GM12878 (cell line): ENCODE data around the gene CFAP58. TPM values are rescaled to one million over a fixed set of nuclear protein-coding genes. Genes with fewer than 3 reads are reported as not detected.

Source experiments
- ATAC-seq: fragments of 200-7000 bp; cut with Tn5 transposase; 3 replicates; pipeline ENCODE4 v1.9.1; 2020; ENCODE audit warnings: mild to moderate bottlenecking, moderate library complexity
- BruUV-seq: library from RNA; stranded (reverse); fragments of 400-500 nt; replicated peaks from 2 replicates; lab custom pipeline; 2021; lab: Mats Ljungman, UMichigan
- CTCF ChIA-PET: fragments of 300-600 bp; sonication (Branson Sonifier 250); formaldehyde crosslinking; extraction: SDS; loops from one replicate; lab custom pipeline; 2021; ENCODE audit warnings: inconsistent platforms; lab: Yijun Ruan, JAX
- POLR2A ChIA-PET: fragments of 350-600 bp; formaldehyde crosslinking; extraction: SDS; loops from one replicate; lab custom pipeline; 2021; ENCODE audit warnings: inconsistent platforms; lab: Charles Lee
- RAD21 ChIA-PET: fragments of 300-600 bp; sonication (Branson Sonifier 250); formaldehyde crosslinking; loops from one replicate; lab custom pipeline; 2023; ENCODE audit warnings: antibody characterized with exemption; ENCODE audit not compliant: unreplicated experiment; lab: Charles Lee
- SMC1A ChIA-PET: fragments of 300-600 bp; sonication (Branson Sonifier 250); formaldehyde crosslinking; loops from one replicate; lab custom pipeline; 2023; ENCODE audit not compliant: unreplicated experiment, uncharacterized antibody; lab: Charles Lee
- DNase-seq: peaks from one replicate; pipeline ENCODE4 v3.0.0-alpha.2; 2011; ENCODE audit warnings: low read depth, low spot score
- FAIRE-seq: peaks from 3 replicates; lab custom pipeline; 2011; peaks lifted over from hg19 to GRCh38; lab: Jason Lieb, UNC
- H2AFZ ChIP-seq: 2 replicates; pipeline ENCODE4 v1.6.0; 2011; ENCODE audit warnings: low read depth, low read length, control low read depth; ENCODE audit not compliant: control insufficient read depth
- H3K27ac ChIP-seq: 2 replicates; pipeline ENCODE4 v1.5.1; 2011; ENCODE audit warnings: control low read depth; ENCODE audit not compliant: control insufficient read depth, insufficient read depth
- H3K27me3 ChIP-seq, 2 experiments: replicated peaks in 1 of 2; 2 replicates each; pipeline versions ENCODE4 v1.6.0 to v1.6.1; 2011; ENCODE audit warnings: low read length in 1 of 2; ENCODE audit not compliant: control insufficient read depth in 2 of 2, insufficient read depth in 2 of 2
- H3K36me3 ChIP-seq, 2 experiments: 2 replicates each; pipeline ENCODE4 v1.5.1; 2011; ENCODE audit warnings: low read length in 1 of 2; ENCODE audit not compliant: control insufficient read depth in 2 of 2, insufficient read depth in 2 of 2
- H3K4me1 ChIP-seq: 2 replicates; pipeline ENCODE4 v1.6.1; 2011; ENCODE audit warnings: mild to moderate bottlenecking, low read length, moderate library complexity, mixed read lengths; ENCODE audit not compliant: control insufficient read depth, insufficient read depth
- H3K4me2 ChIP-seq: 2 replicates; pipeline ENCODE4 v1.6.0; 2011; ENCODE audit warnings: control low read depth; ENCODE audit not compliant: control insufficient read depth, insufficient read depth
- H3K4me3 ChIP-seq: fragments of 200-600 bp; sonication (generic); 2 replicates; pipeline ENCODE4 v1.5.1; 2016
- H3K79me2 ChIP-seq: 2 replicates; pipeline ENCODE4 v1.6.0; 2011; ENCODE audit warnings: low read length; ENCODE audit not compliant: control insufficient read depth, insufficient read depth
- H3K9ac ChIP-seq: 2 replicates; pipeline ENCODE4 v1.8.0; 2011; ENCODE audit warnings: low read length, control low read depth, mixed read lengths; ENCODE audit not compliant: control insufficient read depth, insufficient read depth
- H3K9me3 ChIP-seq: replicated peaks from 3 replicates; pipeline ENCODE4 v1.5.1; 2011; ENCODE audit warnings: mild to moderate bottlenecking, low read length; ENCODE audit not compliant: control insufficient read depth, insufficient read depth
- H4K20me1 ChIP-seq: 2 replicates; pipeline ENCODE4 v1.6.0; 2011; ENCODE audit not compliant: control insufficient read depth, insufficient read depth
- BCLAF1 ChIP-seq: fragments of 450-650 bp; IDR thresholded peaks from 2 replicates; pipeline ENCODE4 v1.6.1; 2017; ENCODE audit warnings: antibody characterized with exemption, mild to moderate bottlenecking, moderate library complexity
- BHLHE40 ChIP-seq, 2 experiments: fragments of 450-650 bp in 1 of 2; IDR thresholded peaks; 2 replicates each; pipeline ENCODE4 v1.6.1; 2011 to 2017; ENCODE audit warnings: low read depth in 2 of 2, borderline replicate concordance in 1 of 2, improper control_type of control experiment in 1 of 2, low read length in 1 of 2, mild to moderate bottlenecking in 1 of 2
- ESRRA ChIP-seq: IDR thresholded peaks from 2 replicates; pipeline ENCODE4 v1.6.1; 2012; ENCODE audit warnings: mild to moderate bottlenecking, low read length, improper control_type of control experiment
- FOXM1 ChIP-seq: IDR thresholded peaks from 2 replicates; pipeline ENCODE4 v1.6.1; 2012; ENCODE audit warnings: low read depth, mild to moderate bottlenecking, inconsistent platforms, low read length, moderate library complexity
- HDAC2 ChIP-seq: fragments of 200-600 bp; sonication (generic); IDR thresholded peaks from 2 replicates; pipeline ENCODE4 v1.6.1; 2017
- IRF4 ChIP-seq: IDR thresholded peaks from 2 replicates; pipeline ENCODE4 v1.6.1; 2011; ENCODE audit warnings: low read depth, low read length
- NRF1 ChIP-seq: conservative IDR thresholded peaks from 2 replicates; pipeline ENCODE4 v1.6.1; 2011; ENCODE audit warnings: mild to moderate bottlenecking, low read depth, low read length, improper control_type of control experiment
- TCF12 ChIP-seq: IDR thresholded peaks from 2 replicates; pipeline ENCODE4 v1.6.1; 2011; ENCODE audit warnings: low read depth, mild to moderate bottlenecking, low read length
- TCF7 ChIP-seq: IDR thresholded peaks from 2 replicates; pipeline ENCODE4 v1.6.1; 2014; ENCODE audit warnings: antibody characterized with exemption, borderline replicate concordance
- WGBS: methylation state at CpG from one replicate; pipeline ENCODE4 v1.1.6; 2016; ENCODE audit warnings: low lambda C conversion rate; ENCODE audit not compliant: insufficient replicate concordance, insufficient coverage; ENCODE audit errors: missing lambda C conversion rate; 5-methylcytosine and 5-hydroxymethylcytosine counted together
- in situ Hi-C: fragments of 300-500 bp; cut with MboI; formaldehyde crosslinking; loops from 9 replicates; pipeline ENCODE4 v1.14.3; 2018; ENCODE audit warnings: mixed read lengths
- intact Hi-C: fragments of 100-400 bp; cut with micrococcal nuclease; formaldehyde crosslinking; loops from one replicate; pipeline ENCODE4 v1.14.2; 2022; ENCODE audit not compliant: unreplicated experiment
- polyA plus RNA-seq, 11 experiments: library from polyadenylated mRNA; depleted of rRNA in 4 of 11; unstranded in 6 of 11; stranded (reverse) in 5 of 11; fragments of >200 nt; fragmentation: Nextera tagmentation in 4 of 11; fragmentation: Illumina TruSeq in 1 of 11; extraction: Ambion mirVana in 4 of 11; extraction: Trizol in 1 of 11; gene quantifications; 1 replicate in 1 of 11; 2 replicates in 10 of 11; pipeline versions ENCODE4 v1.2.1 to v1.2.3, GENCODE V29; 2011 to 2016; ENCODE audit warnings: inconsistent platforms in 2 of 11, missing spikeins in 2 of 11, low read depth in 1 of 11
- total RNA-seq, 4 experiments: library from RNA; depleted of rRNA in 3 of 4; stranded (reverse); fragments of >200 nt in 3 of 4; fragmentation: Illumina TruSeq in 1 of 4; extraction: Trizol in 1 of 4; gene quantifications; 2 replicates each; pipeline versions ENCODE4 v1.2.1 to v1.2.3, GENCODE V29; 2013 to 2021

The CFAP58 gene
- total and polyA plus RNA-seq, 10 of the 15 experiments (the other 5 are each of a cell fraction or from before 2014, with no cell fraction given) = 0.03 to 0.35 (median 0.21) TPM

- Histone ChIP-seq H3K4me3 (no peak overlapping the region), H3K4me1 (no peaks in the 10 kb centered on the region), H3K9ac (no peak overlapping the region), H2AFZ (no peak overlapping the region), H4K20me1 (no peaks in the 10 kb centered on the region), H3K27ac (no peak overlapping the region), H3K79me2 (no peaks in the 10 kb centered on the region), H3K36me3 (no peaks in the 10 kb centered on the region), H3K4me2 (no peak overlapping the region), H3K9me3 (no peaks in the 10 kb centered on the region), H3K27me3 (no peaks in the 10 kb centered on the region; a peak in 1 of 4 replicates)
- in situ Hi-C loops (no loop called here), intact Hi-C loops (no loop called here)
- RAD21 ChIA-PET = no interaction called here
- TF ChIP-seq TCF7 (no peak), FOXM1 (no peak), NRF1 (no peak), BCLAF1 (no peak), IRF4 (no peak), BHLHE40 (IDR thresholded peaks at IDR 0.05; ENCODE audit: borderline replicate concordance in 1 of 2, low read depth in 2 of 2, low read length in 1 of 2) (no peak), ESRRA (no peak), HDAC2 (no peak), TCF12 (no peak)
- SMC1A ChIA-PET = no interaction called here
- 2% methylated on average over 2 of the region's 2 CpGs for WGBS
- POLR2A ChIA-PET = no interaction called here
- no peak for FAIRE-seq
- BruUV-seq = no TSS peak
- DNase-seq = no peak
- ATAC-seq = no peak
- CTCF ChIA-PET = no interaction called here
These were observed 147.8 kb downstream of the CFAP58 start for GRCh38 chr10:104501449-104501848.
